Activated CD4-positive, alpha-beta memory T cell treated with anti-CD3 and anti-CD28 coated beads for 36 hours (primary cell): ENCODE data around the gene IFNA7. TPM values are rescaled to one million over a fixed set of nuclear protein-coding genes. Genes with fewer than 3 reads are reported as not detected.
"Not testable (repeated sequence)": the region's sequence is repeated elsewhere in the genome, so short reads cannot be mapped to it uniquely, and the experiment has no call there.

Source experiments
- CTCF ChIA-PET: fragments of 350-600 bp; sonication (Branson Sonifier 250); formaldehyde crosslinking; loops from one replicate; lab custom pipeline; 2021; ENCODE audit warnings: antibody characterized with exemption, inconsistent platforms; lab: Charles Lee
- POLR2A ChIA-PET: fragments of 350-600 bp; sonication (Branson Sonifier 250); formaldehyde crosslinking; loops from one replicate; lab custom pipeline; 2021; ENCODE audit warnings: antibody characterized with exemption; lab: Charles Lee
- DNase-seq: peaks from one replicate; pipeline ENCODE4 v3.0.0-alpha.2; 2020
- H3K27ac Mint-ChIP-seq: one replicate; pipeline ENCODE4 v1.8.0; 2021; ENCODE audit warnings: mixed read lengths
- H3K27me3 Mint-ChIP-seq: one replicate; pipeline ENCODE4 v1.8.0; 2021; ENCODE audit warnings: mixed read lengths
- H3K36me3 Mint-ChIP-seq: one replicate; pipeline ENCODE4 v1.8.0; 2021; ENCODE audit warnings: mixed read lengths
- H3K4me1 Mint-ChIP-seq: one replicate; pipeline ENCODE4 v1.8.0; 2021; ENCODE audit warnings: low read depth, mixed read lengths
- H3K4me3 Mint-ChIP-seq: one replicate; pipeline ENCODE4 v1.8.0; 2021; ENCODE audit warnings: mild to moderate bottlenecking, mixed read lengths
- H3K9me3 Mint-ChIP-seq: one replicate; pipeline ENCODE4 v1.8.0; 2021; ENCODE audit warnings: mixed read lengths
- intact Hi-C: fragments of 100-400 bp; cut with micrococcal nuclease; formaldehyde crosslinking; loops from one replicate; pipeline ENCODE4 v1.15.1; 2023
- total RNA-seq, 2 experiments: library from RNA; stranded (reverse); gene quantifications; one replicate each; pipeline ENCODE4 v1.2.3, GENCODE V29; 2021

The IFNA7 gene
- total RNA-seq, 2 experiments from 2014 or later, result not detected

GRCh38 chr9:21213411-21214326 is 11.7 kb upstream of the IFNA7 start:
- H3K9me3 Mint-ChIP-seq, POLR2A ChIA-PET, H3K4me1 Mint-ChIP-seq, H3K4me3 Mint-ChIP-seq, H3K27ac Mint-ChIP-seq, intact Hi-C loops, DNase-seq, H3K36me3 Mint-ChIP-seq: not testable (repeated sequence)
- H3K27me3 Mint-ChIP-seq, result peaks cover 15% of the 10 kb centered on the region
- CTCF ChIA-PET, result interaction anchor here (0.6 to 2.1 kb wide), 12 partner anchors 9 to 577 kb away, joined by 3 to 8 read pairs (median 3); no protein-coding TSS in a partner anchor

- intact Hi-C loops, H3K4me1 Mint-ChIP-seq, H3K27ac Mint-ChIP-seq, H3K9me3 Mint-ChIP-seq, H3K4me3 Mint-ChIP-seq, POLR2A ChIA-PET, H3K36me3 Mint-ChIP-seq, DNase-seq: not testable (repeated sequence)
- CTCF ChIA-PET, result interaction anchor here (0.8 to 1.9 kb wide), 3 partner anchors 17 to 222 kb away, joined by 3 to 8 read pairs (median 4); no protein-coding TSS in a partner anchor
- H3K27me3 Mint-ChIP-seq, result peaks cover 11% of the 10 kb centered on the region
Measured at GRCh38 chr9:21212160-21212559, 10.2 kb upstream of the IFNA7 start.

GRCh38 chr9:21210782-21211181 is 8.8 kb upstream of the IFNA7 start:
- H3K4me3 Mint-ChIP-seq, intact Hi-C loops, H3K4me1 Mint-ChIP-seq, H3K36me3 Mint-ChIP-seq, POLR2A ChIA-PET, DNase-seq, H3K9me3 Mint-ChIP-seq, H3K27ac Mint-ChIP-seq, H3K27me3 Mint-ChIP-seq: not testable (repeated sequence)
- CTCF ChIA-PET, result interaction anchor here (0.9 kb wide), 1 partner anchor 15 kb away, joined by 3 read pairs; no protein-coding TSS in a partner anchor

- H3K27ac Mint-ChIP-seq, result no peak overlapping the region
- ChIA-PET CTCF (interaction anchor here (0.9 kb wide), 1 partner anchor 15 kb away, joined by 3 read pairs; no protein-coding TSS in a partner anchor), POLR2A (no interaction called here)
- H3K36me3 Mint-ChIP-seq, result no peaks in the 10 kb centered on the region
- H3K27me3 Mint-ChIP-seq, result peaks cover 9% of the 10 kb centered on the region
- H3K4me1 Mint-ChIP-seq, result peaks cover 3% of the 10 kb centered on the region
- intact Hi-C loops, result no loop called here
- DNase-seq, result no peak
- no peak overlapping the region for H3K4me3 Mint-ChIP-seq
- no peaks in the 10 kb centered on the region for H3K9me3 Mint-ChIP-seq
Measured at GRCh38 chr9:21210311-21210710, 8.3 kb upstream of the IFNA7 start.

GRCh38 chr9:21207043-21207442 is 5.0 kb upstream of the IFNA7 start, which contains the start of gene IFNA10:
Gene IFNA10, minus strand, starts transcription at chr9:21207143. Its CDS starts 46 bp downstream, at chr9:21207097.
- POLR2A ChIA-PET, H3K4me1 Mint-ChIP-seq, H3K4me3 Mint-ChIP-seq, H3K27ac Mint-ChIP-seq, H3K36me3 Mint-ChIP-seq, DNase-seq, H3K9me3 Mint-ChIP-seq, intact Hi-C loops: not testable (repeated sequence)
- CTCF ChIA-PET, result interaction anchor here (0.9 kb wide), 1 partner anchor 12 kb away, joined by 4 read pairs; no protein-coding TSS in a partner anchor
- peaks cover 18% of the 10 kb centered on the region for H3K27me3 Mint-ChIP-seq

GRCh38 chr9:21205204-21205603 is 3.2 kb upstream of the IFNA7 start:
- Mint-ChIP-seq H3K27ac (no peak overlapping the region), H3K4me3 (no peak overlapping the region), H3K9me3 (peaks cover 6% of the 10 kb centered on the region), H3K27me3 (peaks cover 30% of the 10 kb centered on the region), H3K36me3 (no peaks in the 10 kb centered on the region), H3K4me1 (peaks cover 7% of the 10 kb centered on the region)
- POLR2A ChIA-PET, result no interaction called here
- CTCF ChIA-PET, result no interaction called here
- DNase-seq, result no peak
- intact Hi-C loops, result no loop called here

- H3K36me3 Mint-ChIP-seq, H3K27ac Mint-ChIP-seq, H3K4me3 Mint-ChIP-seq, H3K4me1 Mint-ChIP-seq, H3K9me3 Mint-ChIP-seq, H3K27me3 Mint-ChIP-seq, POLR2A ChIA-PET: not testable (repeated sequence)
- peak; percentile 56 for DNase-seq
- intact Hi-C loops, result loop anchor here (1.0 to 10.0 kb wide), 3 partner anchors 132 to 594 kb away; no protein-coding TSS in a partner anchor
- CTCF ChIA-PET, result interaction anchor here (0.6 to 2.9 kb wide), 25 partner anchors 9 to 596 kb away, joined by 3 to 15 read pairs (median 5); partner anchors contain the start of gene KLHL9
Measured at GRCh38 chr9:21194867-21195776, 6.9 kb downstream of the IFNA7 start.

GRCh38 chr9:21187487-21187886 is 14.5 kb downstream of the IFNA7 start, which contains the start of gene IFNA4:
Gene IFNA4, minus strand, starts transcription at chr9:21187587. Its CDS starts 56 bp downstream, at chr9:21187531.
- POLR2A ChIA-PET, H3K9me3 Mint-ChIP-seq, DNase-seq, H3K27ac Mint-ChIP-seq, H3K36me3 Mint-ChIP-seq, CTCF ChIA-PET, H3K4me3 Mint-ChIP-seq, intact Hi-C loops, H3K4me1 Mint-ChIP-seq, H3K27me3 Mint-ChIP-seq: not testable (repeated sequence)

GRCh38 chr9:21182810-21183736 is 18.9 kb downstream of the IFNA7 start:
- H3K27ac Mint-ChIP-seq, H3K27me3 Mint-ChIP-seq, H3K4me3 Mint-ChIP-seq, POLR2A ChIA-PET, H3K4me1 Mint-ChIP-seq, H3K36me3 Mint-ChIP-seq, intact Hi-C loops, H3K9me3 Mint-ChIP-seq: not testable (repeated sequence)
- CTCF ChIA-PET, result interaction anchor here (0.6 to 2.6 kb wide), 23 partner anchors 9 to 721 kb away, joined by 3 to 15 read pairs (median 3); no protein-coding TSS in a partner anchor
- peak; percentile 39 for DNase-seq

GRCh38 chr9:21174671-21175070 is 27.3 kb downstream of the IFNA7 start:
- CTCF ChIA-PET, result interaction anchor here (1.3 to 1.7 kb wide), 2 partner anchors 8 to 21 kb away, joined by 5 to 6 read pairs; no protein-coding TSS in a partner anchor

GRCh38 chr9:21172156-21172555 is 29.8 kb downstream of the IFNA7 start:
- Mint-ChIP-seq H3K27me3 (no peaks in the 10 kb centered on the region), H3K4me3 (no peak overlapping the region)

More at GRCh38 chr9:21174671-21175070, 27.3 kb downstream of the IFNA7 start:
- Mint-ChIP-seq H3K4me1 (no peaks in the 10 kb centered on the region), H3K27me3 (no peaks in the 10 kb centered on the region), H3K27ac (no peak overlapping the region), H3K36me3 (no peaks in the 10 kb centered on the region), H3K4me3 (no peak overlapping the region), H3K9me3 (no peaks in the 10 kb centered on the region)
- intact Hi-C loops, result no loop called here
- no peak for DNase-seq
- POLR2A ChIA-PET, result no interaction called here

More at GRCh38 chr9:21172156-21172555, 29.8 kb downstream of the IFNA7 start:
- H3K9me3 Mint-ChIP-seq, result no peaks in the 10 kb centered on the region
- intact Hi-C loops, result no loop called here
- DNase-seq, result no peak
- no peak overlapping the region for H3K27ac Mint-ChIP-seq
- no peaks in the 10 kb centered on the region for H3K36me3 Mint-ChIP-seq
- H3K4me1 Mint-ChIP-seq, result no peaks in the 10 kb centered on the region
- CTCF ChIA-PET, result no interaction called here
- POLR2A ChIA-PET, result no interaction called here
